ENCODE results near the gene UNC45B. TPM values are rescaled to one million over a fixed set of nuclear protein-coding genes. Genes with fewer than 3 reads are reported as not detected.

Gene UNC45B
- total RNA-seq, 1 donor from 2014 or later = not detected

DNA sequence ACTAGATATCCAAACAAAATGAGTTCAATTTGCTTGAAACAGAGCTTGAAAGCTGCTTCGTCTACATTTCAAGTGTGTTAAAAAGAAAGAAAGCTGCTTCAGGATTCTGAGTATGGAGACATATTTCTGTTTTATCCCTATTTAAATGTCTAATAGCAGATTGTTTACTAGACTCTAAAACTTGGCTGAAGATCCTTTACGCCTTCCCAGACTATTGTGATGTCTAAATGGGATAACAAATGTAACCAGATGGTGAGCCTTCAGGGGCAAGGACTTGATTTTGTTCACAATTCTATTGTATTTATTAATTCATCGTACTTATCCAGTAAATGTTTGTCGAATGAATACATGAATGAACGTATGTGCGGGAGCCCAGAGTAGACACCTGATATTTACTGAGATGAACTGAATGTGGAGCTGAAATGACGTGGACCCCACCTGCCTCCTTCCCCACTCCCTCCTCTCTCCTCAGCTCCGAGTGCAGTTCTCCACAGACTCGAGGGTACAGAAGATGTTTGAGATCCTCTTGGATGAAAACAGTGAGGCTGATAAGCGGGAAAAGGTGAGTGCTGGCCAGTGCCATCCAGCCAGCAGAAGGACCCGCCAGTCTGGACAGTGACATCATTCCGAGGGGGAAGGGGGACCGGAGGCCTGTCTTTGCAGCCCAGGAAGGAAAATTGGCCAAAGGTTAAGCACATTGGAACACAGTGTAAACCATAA is 5.0 kb downstream of the UNC45B start:
- CTCF ChIA-PET = no interaction called here

DNA sequence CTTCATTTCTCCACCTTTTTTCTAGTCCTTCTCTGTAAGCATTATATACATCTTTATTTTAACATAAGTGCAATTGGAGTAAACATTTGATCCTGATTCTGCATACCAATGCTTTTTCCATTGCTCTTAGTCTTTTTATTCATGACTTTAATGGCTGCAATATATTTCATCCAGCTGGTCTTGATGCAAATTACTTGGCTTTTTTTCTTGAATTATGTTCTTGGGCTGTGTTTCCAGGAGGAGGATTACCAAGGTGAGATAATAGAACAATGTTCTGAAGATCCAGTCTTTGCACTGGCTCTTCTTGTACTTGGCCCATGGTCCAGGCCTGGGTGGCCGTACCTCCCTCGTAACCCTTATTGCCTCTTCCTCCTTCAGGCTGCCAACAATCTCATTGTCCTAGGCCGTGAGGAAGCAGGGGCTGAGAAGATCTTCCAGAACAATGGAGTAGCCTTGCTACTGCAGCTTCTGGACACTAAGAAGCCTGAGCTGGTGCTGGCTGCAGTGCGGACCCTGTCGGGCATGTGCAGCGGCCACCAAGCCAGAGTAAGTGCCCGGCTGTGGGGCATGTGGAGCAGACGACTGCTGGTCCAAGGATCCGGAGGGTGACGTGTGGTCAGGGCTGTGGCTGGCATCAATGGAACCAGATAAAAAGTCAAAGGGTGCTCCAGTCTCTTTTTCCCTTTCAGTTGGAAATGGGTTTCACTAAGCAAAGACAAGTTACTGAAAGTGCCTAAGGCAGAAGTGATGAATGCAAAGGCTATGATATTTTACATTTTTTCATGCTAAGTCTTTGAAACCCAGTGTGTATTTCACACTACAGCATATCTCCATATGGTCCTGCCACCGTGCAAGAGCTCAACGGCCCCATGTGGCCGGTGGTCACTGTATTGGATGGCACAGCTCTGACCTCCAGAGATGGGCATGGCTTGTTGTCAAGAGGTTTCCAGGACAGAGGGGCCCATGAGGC is 6.9 kb downstream of the UNC45B start:
- no peaks in the 10 kb centered on the region for H3K36me3 Mint-ChIP-seq (ENCODE audit: low read depth)
- H3K4me1 Mint-ChIP-seq = no peaks in the 10 kb centered on the region
- ATAC-seq (ENCODE audit: low read depth) (no peak), DNase-seq (no peak)
- H3K4me3 Mint-ChIP-seq = no peak overlapping the region
- TF ChIP-seq, protein P1, sequence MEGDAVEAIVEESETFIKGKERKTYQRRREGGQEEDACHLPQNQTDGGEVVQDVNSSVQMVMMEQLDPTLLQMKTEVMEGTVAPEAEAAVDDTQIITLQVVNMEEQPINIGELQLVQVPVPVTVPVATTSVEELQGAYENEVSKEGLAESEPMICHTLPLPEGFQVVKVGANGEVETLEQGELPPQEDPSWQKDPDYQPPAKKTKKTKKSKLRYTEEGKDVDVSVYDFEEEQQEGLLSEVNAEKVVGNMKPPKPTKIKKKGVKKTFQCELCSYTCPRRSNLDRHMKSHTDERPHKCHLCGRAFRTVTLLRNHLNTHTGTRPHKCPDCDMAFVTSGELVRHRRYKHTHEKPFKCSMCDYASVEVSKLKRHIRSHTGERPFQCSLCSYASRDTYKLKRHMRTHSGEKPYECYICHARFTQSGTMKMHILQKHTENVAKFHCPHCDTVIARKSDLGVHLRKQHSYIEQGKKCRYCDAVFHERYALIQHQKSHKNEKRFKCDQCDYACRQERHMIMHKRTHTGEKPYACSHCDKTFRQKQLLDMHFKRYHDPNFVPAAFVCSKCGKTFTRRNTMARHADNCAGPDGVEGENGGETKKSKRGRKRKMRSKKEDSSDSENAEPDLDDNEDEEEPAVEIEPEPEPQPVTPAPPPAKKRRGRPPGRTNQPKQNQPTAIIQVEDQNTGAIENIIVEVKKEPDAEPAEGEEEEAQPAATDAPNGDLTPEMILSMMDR (IDR thresholded peaks at IDR 0.05) = no peak
- ChIA-PET CTCF (no interaction called here), POLR2A (no interaction called here)
- no peaks in the 10 kb centered on the region for H3K9me3 Mint-ChIP-seq
- H3K27me3 Mint-ChIP-seq = peaks cover 26% of the 10 kb centered on the region
- intact Hi-C loops (cut with micrococcal nuclease) = no loop called here
- H3K27ac Mint-ChIP-seq = no peak overlapping the region

More for the DNA sequence above, 5.0 kb downstream of the UNC45B start:
- H3K4me3 Mint-ChIP-seq = no peak overlapping the region
- DNase-seq (no peak), ATAC-seq (ENCODE audit: low read depth) (no peak)
- H3K27ac Mint-ChIP-seq = no peak overlapping the region
- H3K9me3 Mint-ChIP-seq = no peaks in the 10 kb centered on the region
- POLR2A ChIA-PET = no interaction called here
- H3K36me3 Mint-ChIP-seq (ENCODE audit: low read depth) = no peaks in the 10 kb centered on the region
- intact Hi-C loops (cut with micrococcal nuclease) = no loop called here
- TF ChIP-seq, protein P1 (IDR thresholded peaks at IDR 0.05) = no peak
- no peaks in the 10 kb centered on the region for H3K4me1 Mint-ChIP-seq
- H3K27me3 Mint-ChIP-seq = peaks cover 28% of the 10 kb centered on the region

- POLR2A ChIA-PET = no interaction called here
- intact Hi-C loops (cut with micrococcal nuclease) = no loop called here
- H3K27ac Mint-ChIP-seq = no peak overlapping the region
- no peak for ATAC-seq (ENCODE audit: low read depth)
- no peaks in the 10 kb centered on the region for H3K9me3 Mint-ChIP-seq
- H3K4me3 Mint-ChIP-seq = no peak overlapping the region
- DNase-seq = no peak
- no peaks in the 10 kb centered on the region for H3K36me3 Mint-ChIP-seq (ENCODE audit: low read depth)
- TF ChIP-seq, protein P1 (IDR thresholded peaks at IDR 0.05) = no peak
- CTCF ChIA-PET = no interaction called here
- H3K27me3 Mint-ChIP-seq = peaks cover 32% of the 10 kb centered on the region
- H3K4me1 Mint-ChIP-seq = no peaks in the 10 kb centered on the region
These were observed 7.6 kb downstream of the UNC45B start for GRCh38 chr17:35155246-35155645.

DNA sequence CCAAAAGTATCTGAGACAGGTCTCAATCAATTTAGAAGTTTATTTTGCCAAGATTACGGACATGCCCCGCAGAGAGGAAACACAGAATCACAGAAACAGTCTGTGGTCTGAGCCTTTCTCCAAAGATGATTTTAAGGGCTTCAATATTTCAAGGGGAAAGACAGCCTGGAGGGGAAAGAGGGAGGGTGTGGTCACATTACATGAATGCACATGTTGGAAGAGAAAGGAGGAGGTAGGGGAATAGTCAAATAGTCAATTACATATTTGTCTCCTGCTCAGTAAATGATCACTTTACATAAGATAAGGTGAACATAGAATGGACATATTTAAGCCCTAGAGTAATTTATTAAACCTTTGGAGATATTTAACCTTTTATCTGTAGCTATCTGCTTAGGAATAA is 12.3 kb downstream of the UNC45B start:
- no peak for DNase-seq
- Mint-ChIP-seq H3K9me3 (no peaks in the 10 kb centered on the region), H3K4me1 (no peaks in the 10 kb centered on the region), H3K4me3 (no peak overlapping the region), H3K36me3 (ENCODE audit: low read depth) (no peaks in the 10 kb centered on the region), H3K27me3 (peaks cover 41% of the 10 kb centered on the region), H3K27ac (no peak overlapping the region)
- TF ChIP-seq, protein P1 (IDR thresholded peaks at IDR 0.05) = no peak
- intact Hi-C loops (cut with micrococcal nuclease) = no loop called here
- ChIA-PET POLR2A (no interaction called here), CTCF (no interaction called here)
- no peak for ATAC-seq (ENCODE audit: low read depth)
